GM12878 (cell line): Measurements from ENCODE around the gene DUSP15.

Experiments used
- CTCF ChIP-seq, 3 experiments: IDR thresholded peaks in 2 of 3; conservative IDR thresholded peaks in 1 of 3; 2 replicates each; pipeline ENCODE4 v1.5.1; 2011; ENCODE audit warnings: low read depth in 3 of 3, low read length in 3 of 3, mild to moderate bottlenecking in 3 of 3, control low read depth in 2 of 3, moderate library complexity in 2 of 3, inconsistent platforms in 1 of 3, mixed read lengths in 1 of 3; ENCODE audit not compliant: control insufficient read depth in 2 of 3, insufficient read depth in 1 of 3; ENCODE audit errors: extremely low read depth in 1 of 3
- HDAC2 ChIP-seq: fragments of 200-600 bp; sonication (generic); IDR thresholded peaks from 2 replicates; pipeline ENCODE4 v1.6.1; 2017
- MXI1 ChIP-seq: fragments of 150-350 bp; IDR thresholded peaks from 2 replicates; pipeline ENCODE4 v1.6.1; 2011; ENCODE audit warnings: low read depth, mild to moderate bottlenecking, inconsistent platforms, low read length, improper control_type of control experiment
- NFIC ChIP-seq: IDR thresholded peaks from 2 replicates; pipeline ENCODE4 v1.6.1; 2012; ENCODE audit warnings: low read depth, mild to moderate bottlenecking, inconsistent platforms, low read length, moderate library complexity
- SP1 ChIP-seq: IDR thresholded peaks from one replicate; pipeline ENCODE4 v1.6.1; 2011; ENCODE audit warnings: low read depth, low read length
- STAT1 ChIP-seq: fragments of 450-650 bp; conservative IDR thresholded peaks from 2 replicates; pipeline ENCODE4 v1.6.1; 2014; ENCODE audit warnings: antibody characterized with exemption, mild to moderate bottlenecking

DNA sequence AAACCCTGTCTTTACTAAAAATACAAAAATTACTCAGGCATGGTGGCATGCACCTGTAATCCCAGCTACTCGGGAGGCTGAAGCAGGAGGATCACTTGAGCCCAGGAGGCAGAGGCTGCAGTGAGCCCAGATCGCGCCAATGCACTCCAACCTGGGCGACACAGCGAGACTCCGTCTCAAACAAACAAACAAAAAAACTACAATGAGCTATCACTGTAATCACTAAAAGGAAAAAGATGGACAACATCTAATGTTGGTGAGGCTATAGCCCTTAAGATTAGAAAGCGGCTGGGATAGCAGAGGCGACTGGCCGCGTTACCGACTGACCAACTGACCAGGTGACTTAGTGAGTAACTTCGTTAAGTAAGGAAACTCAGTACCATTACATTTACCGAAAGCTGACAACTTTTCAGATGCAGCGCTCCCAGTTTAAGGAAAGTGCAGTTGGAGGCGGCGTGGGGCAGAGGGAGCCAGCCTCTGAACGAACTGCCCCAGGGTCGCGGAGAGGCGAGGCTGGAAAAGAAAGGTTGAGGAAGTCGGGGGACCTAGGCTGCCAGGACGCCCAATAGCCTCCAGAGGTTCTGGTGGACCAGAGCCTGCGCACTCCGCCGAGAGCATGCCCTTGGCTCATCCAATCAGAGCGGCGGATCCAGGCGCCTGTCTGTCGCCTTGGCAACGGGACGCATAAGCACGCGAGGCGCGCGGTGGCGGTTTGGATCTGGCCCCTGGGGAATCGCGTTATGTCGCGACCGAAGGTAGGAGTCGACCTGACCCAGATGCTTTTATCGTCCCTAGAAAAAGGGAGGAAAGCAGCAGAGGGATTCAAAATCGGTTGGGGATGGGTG lies 9.0 kb upstream of the DUSP15 start:
- TF ChIP-seq HDAC2 (no peak), NFIC (no peak), MXI1 (peak; percentile 95), CTCF (IDR thresholded peaks at IDR 0.05 in 2 of 3, conservative IDR thresholded peaks at IDR 0.05 in 1 of 3; ENCODE audit: control insufficient read depth in 2 of 3, extremely low read depth in 1 of 3, insufficient read depth in 1 of 3, low read depth in 3 of 3, low read length in 3 of 3) (no peak), SP1 (peak; percentile 53), STAT1 (no peak)
